SIG-M5 (cell line): ENCODE measurements around the gene SMC4.
"Not testable (repeated sequence)": the region's sequence is repeated elsewhere in the genome, so short reads cannot be mapped to it uniquely, and the experiment has no call there.

Experiments
- DNase-seq: peaks from one replicate; lab custom pipeline; 2025; lab: John Stamatoyannopoulos, UW

SMC4 gene

DNA sequence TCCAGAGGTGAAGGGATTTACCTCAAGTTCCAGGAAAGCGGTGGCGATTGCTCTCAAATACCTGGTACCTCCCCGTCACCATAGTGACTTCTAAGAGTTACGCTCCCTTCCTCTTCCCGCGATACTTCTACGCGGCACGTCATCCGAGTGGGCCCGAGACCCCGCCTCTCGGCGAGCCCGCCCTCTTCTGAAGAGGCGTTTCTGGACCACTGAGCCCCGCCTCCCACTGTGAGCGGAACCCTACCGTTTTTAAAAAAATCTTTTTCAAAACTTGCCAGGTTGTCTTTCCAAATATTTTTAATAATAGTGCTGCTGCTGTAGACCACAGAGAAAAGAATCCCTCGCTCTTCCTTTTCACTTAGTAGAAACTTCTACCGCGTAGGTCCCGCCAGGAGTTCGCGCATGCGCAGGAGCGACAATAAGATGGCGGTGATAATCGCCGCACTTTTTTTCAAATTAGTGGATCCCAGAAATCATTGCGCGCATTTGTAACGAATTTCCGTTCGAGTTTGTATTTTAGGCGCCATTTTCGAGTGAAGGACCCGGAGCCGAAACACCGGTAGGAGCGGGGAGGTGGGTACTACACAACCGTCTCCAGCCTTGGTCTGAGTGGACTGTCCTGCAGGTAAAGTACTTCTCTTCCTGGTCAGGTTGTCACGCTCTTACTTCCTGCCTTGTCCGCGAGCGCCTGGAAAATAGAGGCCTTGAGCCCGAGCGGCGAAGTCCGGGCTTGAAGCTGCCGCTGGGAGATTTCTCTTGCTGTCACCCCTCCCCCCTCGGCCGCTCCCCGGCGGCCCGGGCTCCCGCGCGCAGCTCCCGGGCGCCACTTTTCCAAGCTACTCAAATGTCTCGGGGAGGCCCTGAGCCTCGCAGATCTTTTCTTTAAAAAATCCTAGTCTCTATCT is at the start of gene SMC4, which contains the start of gene IFT80:
Gene SMC4 (plus strand): TSS at position 526 of the 905 bp plus-strand sequence. CDS start 1,177 bp downstream, outside the sequence.
Gene IFT80 (minus strand): TSS at position 101 of the 905 bp plus-strand sequence. CDS start 14,625 bp downstream, outside the sequence.
- DNase-seq: peak; percentile 56

GRCh38 chr3:160355826-160356225 is 43.6 kb upstream of the SMC4 start:
- no peak for DNase-seq

GRCh38 chr3:160362896-160363295 is 36.6 kb upstream of the SMC4 start:
- not testable (repeated sequence) for DNase-seq

- DNase-seq: no peak
Observed at GRCh38 chr3:160365869-160366522, 33.5 kb upstream of the SMC4 start.

GRCh38 chr3:160368804-160369203 is 30.6 kb upstream of the SMC4 start:
- DNase-seq: peak; percentile 74

DNA sequence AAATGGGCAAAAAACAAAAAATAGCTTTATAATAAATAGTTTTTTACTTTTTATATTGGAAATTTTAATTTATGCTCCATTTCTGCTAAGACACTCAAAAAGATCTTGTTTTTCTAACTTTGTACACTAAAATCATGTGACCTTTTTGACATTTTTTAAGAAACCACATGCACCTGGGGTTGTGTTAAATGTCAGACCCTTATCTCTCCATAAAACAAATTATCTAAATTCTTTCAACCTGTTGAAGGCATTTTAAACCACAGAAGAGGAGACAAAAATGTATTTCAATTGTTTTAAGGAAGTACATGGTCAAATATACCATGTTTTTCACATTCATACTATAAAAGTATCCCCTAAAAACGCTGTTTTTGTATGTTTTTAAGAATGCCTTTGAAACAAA is 29.7 kb upstream of the SMC4 start:
- DNase-seq: no peak

DNA sequence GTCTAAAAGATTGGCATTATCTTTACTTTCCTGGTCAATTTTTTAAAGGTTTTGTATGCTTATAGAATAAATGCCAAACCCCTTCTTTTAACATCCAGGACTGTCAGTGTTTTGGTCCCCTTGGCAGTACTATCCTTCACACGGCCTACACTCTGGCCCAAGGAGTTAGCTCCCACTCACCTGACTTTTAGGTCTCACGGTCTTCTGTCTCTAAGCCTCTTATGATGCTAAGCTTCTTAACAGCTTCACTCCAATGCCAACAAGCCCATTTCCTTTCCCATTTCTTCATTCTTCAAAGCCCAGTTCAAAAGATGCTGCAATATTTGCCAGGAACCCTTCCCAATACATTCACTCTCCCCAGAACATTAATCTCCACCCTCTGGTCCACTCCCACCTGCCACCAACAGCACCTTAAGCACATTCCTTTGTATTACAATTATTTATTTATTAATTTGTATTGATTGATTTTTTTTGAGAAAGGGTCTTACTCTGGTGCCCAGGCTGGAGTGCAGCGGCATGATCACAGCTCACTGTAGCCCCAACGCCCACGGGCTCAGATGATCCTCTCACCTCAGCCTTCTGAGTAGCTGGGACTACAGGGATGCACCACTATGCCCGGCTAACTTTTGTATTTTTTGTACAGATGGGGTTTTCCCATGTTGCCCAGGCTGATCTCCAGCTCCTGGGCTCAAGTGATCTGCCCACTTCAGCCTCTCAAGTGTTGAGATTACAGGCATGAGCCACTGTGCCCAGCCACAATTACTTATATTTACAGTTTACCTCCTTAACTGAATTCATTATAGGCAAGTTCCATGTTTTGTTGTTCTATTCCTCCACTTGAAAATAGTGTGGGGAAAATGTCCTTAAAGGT is 28.2 kb upstream of the SMC4 start:
- DNase-seq: no peak

DNA sequence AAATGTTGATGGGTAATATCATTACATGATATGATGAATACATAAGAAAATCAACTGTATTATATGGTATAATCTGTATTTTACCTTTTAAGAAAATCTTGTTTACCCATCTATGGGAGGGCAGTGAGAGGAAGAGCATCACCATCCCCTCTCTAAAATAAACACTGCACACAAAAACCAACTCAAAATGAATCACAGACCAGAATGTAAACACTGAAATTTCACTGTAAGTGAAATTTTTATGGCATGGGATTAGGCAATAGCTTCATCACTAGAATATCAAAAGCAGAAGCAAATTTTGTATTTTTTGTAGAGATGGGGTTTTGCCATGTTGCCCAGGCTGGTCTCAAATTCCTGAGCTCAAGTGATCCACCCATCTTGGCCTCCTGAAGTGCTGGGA is 26.7 kb upstream of the SMC4 start:
- no peak for DNase-seq

DNA sequence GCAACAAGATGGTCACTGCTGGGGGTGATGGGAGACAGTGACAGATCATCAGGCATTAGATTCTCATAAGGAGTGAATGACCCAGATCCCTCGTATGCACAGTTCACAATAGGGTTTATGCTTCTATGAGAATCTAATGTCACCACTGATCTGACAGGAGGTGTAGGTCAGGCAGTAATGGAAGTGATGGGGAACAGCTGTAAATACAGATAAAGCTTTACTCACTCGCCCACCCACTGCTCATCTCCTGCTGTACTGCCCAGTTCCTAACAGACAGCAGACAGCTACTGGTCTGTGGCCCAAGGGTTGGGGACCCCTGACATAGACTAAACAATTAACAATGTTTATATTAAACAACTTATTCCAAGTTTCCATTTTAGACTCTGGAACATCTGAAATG is 25.8 kb upstream of the SMC4 start:
- DNase-seq: no peak

- no peak for DNase-seq
Observed at GRCh38 chr3:160374472-160374871, 25.0 kb upstream of the SMC4 start.

GRCh38 chr3:160374925-160375324 is 24.5 kb upstream of the SMC4 start:
- no peak for DNase-seq

DNA sequence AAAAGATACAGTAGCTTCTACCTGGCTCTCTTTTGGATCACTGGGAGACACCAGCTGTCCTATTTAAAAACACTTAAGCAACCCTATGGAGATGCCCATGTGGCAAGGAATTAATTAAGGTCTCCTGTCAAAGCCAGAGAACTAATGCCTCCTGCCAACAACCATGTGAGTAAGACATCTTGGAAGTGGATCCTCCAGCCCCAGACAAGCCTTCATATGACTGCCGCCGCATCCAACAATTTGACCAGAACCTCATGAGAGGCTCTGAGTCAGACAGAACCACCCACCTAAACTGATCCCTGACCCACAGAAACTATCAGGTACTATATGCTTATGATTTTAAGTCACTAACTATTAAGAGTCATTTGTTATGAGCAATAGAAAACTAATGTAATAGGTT is 22.8 kb upstream of the SMC4 start:
- no peak for DNase-seq

GRCh38 chr3:160378331-160379109 is 20.9 kb upstream of the SMC4 start:
- DNase-seq: no peak

DNA sequence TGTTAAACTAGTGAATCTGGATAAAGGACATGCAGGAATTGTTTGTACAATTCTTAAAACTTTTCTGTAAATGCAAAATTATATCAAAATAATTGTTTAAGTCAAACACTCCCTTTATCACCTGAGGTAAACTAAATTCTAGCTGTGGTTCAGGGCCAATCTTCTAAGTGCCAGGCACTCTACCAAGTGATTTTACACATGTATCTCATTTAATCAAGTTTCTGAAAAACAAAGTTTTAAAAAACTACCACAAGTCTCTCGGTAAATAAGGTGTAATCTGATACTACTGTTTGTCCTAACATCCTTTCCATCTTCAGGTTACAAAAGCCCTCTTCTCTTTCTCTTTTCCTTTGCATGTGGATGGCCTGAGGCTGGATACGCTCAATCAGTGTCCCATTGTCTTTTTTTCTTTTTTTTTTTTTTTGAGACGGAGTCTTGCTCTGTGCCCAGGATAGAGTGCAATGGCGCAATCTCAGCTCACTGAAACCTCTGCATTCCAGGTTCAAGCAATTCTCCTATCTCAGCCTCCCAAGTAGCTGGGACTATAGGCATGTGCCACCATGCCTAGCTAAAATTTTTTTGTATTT is 19.7 kb upstream of the SMC4 start:
- DNase-seq: no peak

DNA sequence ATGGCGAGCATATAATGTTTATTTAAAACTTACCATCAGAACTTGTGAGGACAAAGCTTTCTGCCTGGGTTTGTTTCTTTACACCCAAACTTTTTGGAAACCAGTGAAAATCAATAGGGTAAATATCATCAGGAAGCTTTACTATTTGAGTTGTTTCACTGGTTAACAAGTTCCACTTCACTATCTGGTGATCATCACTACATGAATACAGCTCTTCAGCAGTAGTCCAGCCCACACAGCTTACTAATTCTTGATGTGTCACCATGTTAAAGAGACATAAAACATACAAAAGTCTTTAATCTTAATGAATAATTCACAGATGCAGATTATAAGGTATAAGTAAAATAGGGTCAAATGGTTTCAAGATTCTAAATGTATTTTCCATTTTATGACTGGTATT is 18.0 kb upstream of the SMC4 start:
- no peak for DNase-seq

GRCh38 chr3:160384639-160385318 is 14.7 kb upstream of the SMC4 start:
- no peak for DNase-seq

GRCh38 chr3:160390565-160391138 is 8.8 kb upstream of the SMC4 start:
- DNase-seq: no peak

DNA sequence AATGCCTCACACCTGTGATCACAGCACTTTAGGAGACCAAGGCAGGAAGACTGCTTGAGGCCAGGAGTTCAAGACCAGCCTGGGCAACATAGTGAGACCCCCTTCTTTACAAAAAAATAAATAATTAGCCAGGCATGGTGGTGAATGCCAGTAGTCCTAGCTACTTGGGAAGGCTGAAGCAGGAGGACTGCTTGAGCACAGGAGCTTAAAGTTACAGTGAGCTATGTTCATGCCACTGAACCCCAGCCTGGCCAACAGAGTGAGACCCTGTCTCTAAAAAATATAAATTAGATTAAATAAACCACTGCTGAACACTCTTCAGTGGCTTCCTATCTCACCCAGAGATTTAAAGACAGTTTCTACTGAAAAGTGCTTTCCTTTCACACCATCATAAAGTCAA is 6.7 kb upstream of the SMC4 start:
- DNase-seq: no peak

GRCh38 chr3:160393346-160394008 is 6.0 kb upstream of the SMC4 start:
- no peak for DNase-seq

- DNase-seq: no peak
Observed at GRCh38 chr3:160394009-160394392, 5.4 kb upstream of the SMC4 start.
